HS-27A (cell line): Measurements from ENCODE around the gene HSD17B12.

ENCODE experiments used
- DNase-seq: peaks from one replicate; pipeline ENCODE4 v3.0.0-alpha.2; 2012; ENCODE audit warnings: low read depth, missing footprints

Gene HSD17B12

GRCh38 chr11:43871051-43871450 is 190.5 kb downstream of the HSD17B12 start:
- DNase-seq = no peak

DNA sequence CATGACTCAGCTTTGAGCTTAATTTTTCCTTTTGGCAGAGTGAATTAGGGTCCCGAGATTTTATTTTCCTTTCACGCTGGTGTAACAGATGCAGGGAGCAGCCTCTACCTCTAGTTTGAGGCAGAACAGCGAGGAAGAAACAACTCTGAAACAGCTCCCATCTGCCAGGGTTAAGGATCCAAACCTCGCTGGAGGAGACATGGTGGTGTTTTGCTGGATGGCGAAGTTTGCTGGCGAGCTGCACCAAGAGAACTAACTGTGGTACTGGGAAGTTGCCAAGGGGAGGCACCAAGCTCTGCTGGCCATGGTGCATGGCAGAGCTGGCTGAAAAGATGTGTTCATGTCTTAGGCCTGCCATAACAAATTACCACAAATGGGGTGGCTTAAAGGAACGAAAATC is 192.5 kb downstream of the HSD17B12 start:
- no peak for DNase-seq

- no peak for DNase-seq
Measured at GRCh38 chr11:43874078-43874477, 193.5 kb downstream of the HSD17B12 start.

- DNase-seq = no peak
Measured at GRCh38 chr11:43874738-43875137, 194.2 kb downstream of the HSD17B12 start.

- DNase-seq = no peak
Measured at GRCh38 chr11:43879789-43880639, 199.5 kb downstream of the HSD17B12 start.

DNA sequence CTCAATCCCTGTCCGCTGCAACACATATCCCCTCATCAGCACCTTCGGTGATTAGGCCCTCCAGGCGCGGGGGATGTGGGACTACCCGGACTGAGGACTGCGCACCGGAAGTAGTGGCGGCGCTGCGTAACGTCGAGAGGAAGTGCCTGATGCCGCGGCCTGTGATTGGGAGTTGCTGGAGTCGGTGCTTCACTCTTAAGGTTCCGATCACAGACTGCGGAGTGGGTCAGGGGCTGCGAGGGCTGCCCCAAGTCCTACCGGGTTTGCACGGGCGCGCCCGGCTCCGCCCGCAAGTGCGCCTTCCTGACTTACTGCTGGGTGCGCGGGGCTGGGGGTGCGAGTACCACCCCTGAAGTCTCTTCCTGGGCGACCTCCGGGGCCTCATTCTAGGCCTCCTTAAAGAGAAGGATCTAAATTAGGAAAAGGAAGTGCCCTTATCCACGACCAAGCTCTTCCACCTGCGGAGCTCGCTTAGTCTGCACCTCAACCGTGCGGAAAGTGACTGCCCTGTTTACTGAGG is 200.2 kb downstream of the HSD17B12 start, which contains the start of gene ALKBH3:
Gene ALKBH3, plus strand, starts transcription at position 192 of the 520 bp plus-strand sequence. CDS start 1,822 bp downstream, outside the sequence.
- DNase-seq = peak; percentile 74

DNA sequence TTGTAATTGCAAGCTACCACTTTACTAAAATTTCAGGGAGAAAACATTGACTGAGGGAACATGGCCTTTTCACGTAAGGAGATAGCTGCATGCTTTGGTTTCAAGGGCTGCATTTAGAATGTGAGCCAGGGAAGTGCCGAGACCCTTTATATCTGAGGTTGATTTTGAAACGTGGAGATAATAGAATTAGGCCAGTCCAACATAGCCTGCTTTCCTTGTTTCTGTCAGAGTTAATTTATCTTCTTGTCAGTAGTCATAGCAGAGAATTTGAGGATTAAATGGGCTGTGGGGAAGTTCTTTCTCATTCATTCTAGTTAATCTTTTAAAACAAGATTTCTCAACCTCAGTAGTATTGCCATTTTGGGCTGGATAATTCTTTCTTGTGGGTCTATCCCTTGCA is 212.3 kb downstream of the HSD17B12 start:
- DNase-seq = no peak

- no peak for DNase-seq
Measured at GRCh38 chr11:43894546-43894945, 214.0 kb downstream of the HSD17B12 start.

DNA sequence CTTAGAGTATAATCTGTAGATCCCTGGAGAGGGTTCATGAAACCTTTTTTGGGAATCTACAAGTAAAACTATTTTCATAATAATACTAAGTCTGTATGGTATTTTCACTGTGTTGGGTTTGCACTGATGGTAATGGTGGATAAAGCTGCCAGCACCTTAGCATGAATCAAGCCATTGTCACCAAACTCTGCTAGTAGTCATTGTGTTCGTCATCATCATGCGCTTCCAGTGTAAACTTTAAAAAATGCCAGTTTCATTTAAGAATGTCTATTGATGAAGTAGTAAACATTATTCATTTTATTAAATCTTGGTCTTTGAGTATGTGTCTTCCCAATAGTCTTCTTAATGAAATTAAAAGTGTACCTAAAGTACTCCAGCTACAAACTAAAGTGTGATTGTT is 215.1 kb downstream of the HSD17B12 start:
- DNase-seq = no peak

DNA sequence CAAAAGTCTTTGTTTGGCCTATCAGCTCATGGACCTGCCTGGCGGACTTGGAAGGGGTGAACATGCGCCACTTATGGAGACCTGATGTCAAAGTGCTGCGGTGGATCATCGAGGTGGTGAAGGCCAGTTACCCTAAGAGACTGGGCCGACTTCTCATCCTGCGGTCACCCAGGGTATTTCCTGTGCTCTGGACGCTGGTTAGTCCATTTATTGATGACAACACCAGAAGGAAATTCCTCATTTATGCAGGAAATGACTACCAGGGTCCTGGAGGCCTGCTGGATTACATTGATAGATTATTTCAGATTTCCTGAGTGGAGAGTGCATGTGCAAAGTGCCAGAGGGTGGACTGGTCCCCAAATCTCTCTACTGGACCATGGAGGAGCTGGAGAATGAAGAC is 218.0 kb downstream of the HSD17B12 start:
- DNase-seq = no peak

DNA sequence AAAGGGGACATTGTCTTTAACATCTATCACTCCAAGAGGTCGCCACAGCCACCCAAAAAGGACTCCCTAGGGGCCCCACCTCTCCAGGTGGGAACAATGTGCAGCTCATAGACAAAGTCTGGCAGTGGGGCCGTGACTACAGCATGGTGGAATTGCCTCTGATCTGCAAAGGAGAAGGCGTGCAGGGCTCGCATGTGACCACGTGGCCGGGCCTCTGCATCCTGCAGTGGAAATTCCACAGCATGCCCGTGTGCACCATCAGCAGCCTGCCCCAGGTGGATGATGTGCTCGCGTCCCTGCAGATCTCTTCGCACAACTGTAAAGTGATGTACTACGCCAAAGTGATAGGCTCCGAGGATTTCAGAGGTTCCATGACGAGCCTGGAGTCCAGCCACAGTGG is 218.6 kb downstream of the HSD17B12 start:
- no peak for DNase-seq

DNA sequence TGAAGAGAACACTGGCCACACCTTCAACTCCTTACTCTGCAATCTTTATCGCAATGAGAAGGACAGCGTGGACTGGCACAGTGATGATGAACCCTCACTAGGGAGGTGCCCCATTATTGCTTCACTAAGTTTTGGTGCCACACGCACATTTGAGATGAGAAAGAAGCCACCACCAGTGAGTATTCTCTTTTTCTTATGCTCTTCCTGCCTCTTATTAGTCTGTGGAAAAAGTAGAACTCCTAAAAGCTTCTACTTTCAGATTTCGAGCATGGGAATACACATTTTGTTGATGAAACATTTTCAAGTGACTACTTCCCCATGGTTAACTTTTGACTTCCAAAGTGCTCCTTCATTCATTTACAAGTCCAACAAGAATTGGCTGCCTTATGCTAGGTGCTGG is 221.0 kb downstream of the HSD17B12 start:
- no peak for DNase-seq

DNA sequence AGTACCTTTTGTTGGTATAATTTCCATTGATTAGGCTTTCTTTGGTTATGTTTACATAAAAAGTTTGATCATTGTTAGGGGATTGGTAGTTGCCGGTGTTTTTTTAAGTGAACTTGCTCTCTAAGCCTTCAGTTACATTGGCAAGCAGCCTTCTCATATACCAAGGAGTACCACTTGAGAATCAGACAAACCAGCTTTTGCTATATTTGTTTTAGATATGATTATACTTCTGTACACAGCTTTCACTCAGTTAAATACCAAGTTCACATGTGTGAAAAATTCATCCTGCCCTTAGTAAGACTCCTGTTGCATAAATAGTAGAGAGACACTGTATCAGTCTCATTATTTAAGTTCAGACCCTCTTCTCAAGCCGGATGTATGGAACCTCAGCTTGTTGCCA is 222.5 kb downstream of the HSD17B12 start:
- DNase-seq = no peak

- DNase-seq = no peak
Measured at GRCh38 chr11:43903969-43904368, 223.4 kb downstream of the HSD17B12 start.

- no peak for DNase-seq
Measured at GRCh38 chr11:43904742-43905535, 224.4 kb downstream of the HSD17B12 start.

DNA sequence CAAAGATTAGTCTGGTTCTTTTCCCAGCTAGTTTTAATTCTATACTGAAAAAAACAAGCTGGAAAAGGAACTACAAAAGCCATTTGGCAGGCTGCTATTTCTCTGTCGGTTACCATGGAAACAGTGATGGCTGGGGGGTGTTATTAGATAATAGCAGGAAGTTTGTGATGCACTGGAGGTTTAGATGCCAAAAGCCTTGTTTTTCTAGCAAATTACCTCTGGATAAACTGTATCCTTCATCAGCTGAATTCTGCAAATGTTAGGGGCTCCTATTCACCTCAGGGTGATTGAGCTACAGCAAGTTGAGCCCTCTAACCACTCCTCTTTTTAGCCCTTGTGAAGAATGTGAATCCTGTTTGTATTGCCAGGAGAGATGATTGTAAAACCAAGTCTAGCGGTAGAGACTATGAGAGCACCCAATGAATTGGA is 225.3 kb downstream of the HSD17B12 start:
- no peak for DNase-seq
